ENCODE results near the gene POU2AF1.

Gene POU2AF1

GRCh38 chr11:111355956-111356659, 23.0 kb downstream of the POU2AF1 start:
- H3K9ac ChIP-seq (ENCODE audit: low read depth, low read length, poor library complexity, severe bottlenecking): no peak overlapping the region
- peaks cover 14% of the 10 kb centered on the region for H3K4me1 ChIP-seq (ENCODE audit: insufficient read depth, low read length, poor library complexity, severe bottlenecking)
- no peak overlapping the region for H3K4me2 ChIP-seq (ENCODE audit: low read depth, low read length, poor library complexity, severe bottlenecking)
- H3K9me2 ChIP-seq (replicated peaks; ENCODE audit: low read depth, low read length): no peaks in the 10 kb centered on the region
- no peaks in the 10 kb centered on the region for H3K36me3 ChIP-seq (ENCODE audit: insufficient read depth, low read length)
- no peak overlapping the region for H3K4me3 ChIP-seq (ENCODE audit: low read length, poor library complexity, severe bottlenecking)
- H3K9me3 ChIP-seq (ENCODE audit: insufficient read depth, low read depth, low read length): no peaks in the 10 kb centered on the region
- H3K79me2 ChIP-seq (ENCODE audit: insufficient read depth, low read length): no peaks in the 10 kb centered on the region
- H4K20me1 ChIP-seq (ENCODE audit: insufficient read depth, low read length, poor library complexity, severe bottlenecking): no peaks in the 10 kb centered on the region
- TF ChIP-seq, protein P1, sequence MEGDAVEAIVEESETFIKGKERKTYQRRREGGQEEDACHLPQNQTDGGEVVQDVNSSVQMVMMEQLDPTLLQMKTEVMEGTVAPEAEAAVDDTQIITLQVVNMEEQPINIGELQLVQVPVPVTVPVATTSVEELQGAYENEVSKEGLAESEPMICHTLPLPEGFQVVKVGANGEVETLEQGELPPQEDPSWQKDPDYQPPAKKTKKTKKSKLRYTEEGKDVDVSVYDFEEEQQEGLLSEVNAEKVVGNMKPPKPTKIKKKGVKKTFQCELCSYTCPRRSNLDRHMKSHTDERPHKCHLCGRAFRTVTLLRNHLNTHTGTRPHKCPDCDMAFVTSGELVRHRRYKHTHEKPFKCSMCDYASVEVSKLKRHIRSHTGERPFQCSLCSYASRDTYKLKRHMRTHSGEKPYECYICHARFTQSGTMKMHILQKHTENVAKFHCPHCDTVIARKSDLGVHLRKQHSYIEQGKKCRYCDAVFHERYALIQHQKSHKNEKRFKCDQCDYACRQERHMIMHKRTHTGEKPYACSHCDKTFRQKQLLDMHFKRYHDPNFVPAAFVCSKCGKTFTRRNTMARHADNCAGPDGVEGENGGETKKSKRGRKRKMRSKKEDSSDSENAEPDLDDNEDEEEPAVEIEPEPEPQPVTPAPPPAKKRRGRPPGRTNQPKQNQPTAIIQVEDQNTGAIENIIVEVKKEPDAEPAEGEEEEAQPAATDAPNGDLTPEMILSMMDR (conservative IDR thresholded peaks at IDR 0.05; ENCODE audit: low read length): no peak
- TF ChIP-seq EZH2phosphoT487 (IDR thresholded peaks at IDR 0.05; ENCODE audit: borderline replicate concordance): no peak
- H2AFZ ChIP-seq (ENCODE audit: low read length): no peak overlapping the region
- H3F3A ChIP-seq (ENCODE audit: low read depth): no peaks in the 10 kb centered on the region
- H3K27me3 ChIP-seq (ENCODE audit: insufficient read depth, low read length, poor library complexity, severe bottlenecking): no peaks in the 10 kb centered on the region

GRCh38 chr11:111355101-111355500, 24.0 kb downstream of the POU2AF1 start:
- Histone ChIP-seq H3K4me1 (ENCODE audit: insufficient read depth, low read length, poor library complexity, severe bottlenecking) (peaks cover 14% of the 10 kb centered on the region), H3K79me2 (ENCODE audit: insufficient read depth, low read length) (no peaks in the 10 kb centered on the region), H3F3A (ENCODE audit: low read depth) (no peaks in the 10 kb centered on the region), H3K4me3 (ENCODE audit: low read length, poor library complexity, severe bottlenecking) (no peak overlapping the region), H2AFZ (ENCODE audit: low read length) (0 out of 2 replicates have a peak overlapping the region, but pooled peaks have one; percentile 17), H3K27me3 (ENCODE audit: insufficient read depth, low read length, poor library complexity, severe bottlenecking) (no peaks in the 10 kb centered on the region), H3K36me3 (ENCODE audit: insufficient read depth, low read length) (no peaks in the 10 kb centered on the region), H4K20me1 (ENCODE audit: insufficient read depth, low read length, poor library complexity, severe bottlenecking) (no peaks in the 10 kb centered on the region), H3K9ac (ENCODE audit: low read depth, low read length, poor library complexity, severe bottlenecking) (no peak overlapping the region), H3K9me3 (ENCODE audit: insufficient read depth, low read depth, low read length) (no peaks in the 10 kb centered on the region), H3K9me2 (replicated peaks; ENCODE audit: low read depth, low read length) (no peaks in the 10 kb centered on the region), H3K4me2 (ENCODE audit: low read depth, low read length, poor library complexity, severe bottlenecking) (no peak overlapping the region)
- TF ChIP-seq EZH2phosphoT487 (IDR thresholded peaks at IDR 0.05; ENCODE audit: borderline replicate concordance): no peak
- TF ChIP-seq, protein P1 (conservative IDR thresholded peaks at IDR 0.05; ENCODE audit: low read length): no peak

DNA sequence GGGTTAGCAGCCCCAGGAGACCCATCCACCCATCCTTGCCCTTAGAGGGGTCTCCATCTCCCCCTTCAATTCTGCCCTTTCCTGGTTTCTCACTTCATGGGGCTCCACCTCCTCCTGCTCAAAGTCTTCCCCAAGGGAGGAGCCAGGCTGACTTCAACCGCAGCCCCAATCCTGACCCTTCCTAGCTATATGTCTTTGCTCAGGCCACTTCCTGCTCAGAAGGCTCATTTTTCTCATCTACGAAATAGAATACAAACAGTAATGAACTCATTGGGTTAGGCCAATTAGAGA, 24.5 kb downstream of the POU2AF1 start:
- Histone ChIP-seq H3K4me3 (ENCODE audit: low read length, poor library complexity, severe bottlenecking) (no peak overlapping the region), H3K79me2 (ENCODE audit: insufficient read depth, low read length) (no peaks in the 10 kb centered on the region), H4K20me1 (ENCODE audit: insufficient read depth, low read length, poor library complexity, severe bottlenecking) (no peaks in the 10 kb centered on the region), H3K4me2 (ENCODE audit: low read depth, low read length, poor library complexity, severe bottlenecking) (no peak overlapping the region), H3K9ac (ENCODE audit: low read depth, low read length, poor library complexity, severe bottlenecking) (no peak overlapping the region), H2AFZ (ENCODE audit: low read length) (no peak overlapping the region), H3K27me3 (ENCODE audit: insufficient read depth, low read length, poor library complexity, severe bottlenecking) (no peaks in the 10 kb centered on the region), H3F3A (ENCODE audit: low read depth) (no peaks in the 10 kb centered on the region), H3K9me2 (replicated peaks; ENCODE audit: low read depth, low read length) (no peaks in the 10 kb centered on the region), H3K4me1 (ENCODE audit: insufficient read depth, low read length, poor library complexity, severe bottlenecking) (peaks cover 14% of the 10 kb centered on the region), H3K9me3 (ENCODE audit: insufficient read depth, low read depth, low read length) (no peaks in the 10 kb centered on the region), H3K36me3 (ENCODE audit: insufficient read depth, low read length) (no peaks in the 10 kb centered on the region)
- TF ChIP-seq, protein P1 (conservative IDR thresholded peaks at IDR 0.05; ENCODE audit: low read length): no peak
- no peak for TF ChIP-seq EZH2phosphoT487 (IDR thresholded peaks at IDR 0.05; ENCODE audit: borderline replicate concordance)
